PFSK-1 (cell line): ENCODE measurements around the gene IGFLR1.

Experiments
- POLR2AphosphoS5 ChIP-seq: IDR thresholded peaks from 2 replicates; pipeline ENCODE4 v1.6.1; 2012; ENCODE audit warnings: low read depth, mild to moderate bottlenecking, control low read depth, low read length, moderate library complexity
- SIN3A ChIP-seq: IDR thresholded peaks from 2 replicates; pipeline ENCODE4 v1.6.1; 2012; ENCODE audit warnings: mild to moderate bottlenecking, low read length, moderate library complexity, borderline replicate concordance; ENCODE audit not compliant: insufficient read depth
- TAF1 ChIP-seq: IDR thresholded peaks from 2 replicates; pipeline ENCODE4 v1.6.1; 2012; ENCODE audit warnings: low read length, control low read depth, borderline replicate concordance; ENCODE audit not compliant: insufficient read depth
- TF ChIP-seq, protein P1 (sequence below), 2 experiments: IDR thresholded peaks; 2 replicates each; pipeline versions ENCODE4 v1.6.1 to v1.8.0; 2011 to 2012; ENCODE audit warnings: low read depth in 2 of 2, low read length in 2 of 2, control low read depth in 1 of 2, inconsistent platforms in 1 of 2, mild to moderate bottlenecking in 1 of 2, moderate library complexity in 1 of 2; ENCODE audit not compliant: insufficient read depth in 1 of 2

DNA sequence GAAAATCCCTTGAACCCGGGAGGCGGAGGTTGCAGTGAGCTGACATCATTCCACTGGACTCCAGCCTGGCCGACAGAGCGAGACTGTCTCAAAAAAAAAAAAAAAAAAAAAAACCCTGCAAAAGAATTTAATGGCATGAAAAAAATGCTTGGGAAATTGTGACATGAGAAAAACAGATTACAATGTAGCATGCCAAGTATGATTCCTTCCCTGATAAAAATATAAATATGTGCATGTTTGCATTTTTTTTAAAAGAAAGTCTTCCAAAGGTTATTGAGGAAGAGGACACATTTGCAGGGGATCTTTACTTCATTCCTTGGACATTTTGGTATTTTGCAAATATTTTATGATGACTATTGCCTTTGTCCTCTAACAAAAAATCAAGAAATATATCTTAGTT lies 52.4 kb downstream of the IGFLR1 start:
- no peak for TF ChIP-seq TAF1
- TF ChIP-seq, protein P1, sequence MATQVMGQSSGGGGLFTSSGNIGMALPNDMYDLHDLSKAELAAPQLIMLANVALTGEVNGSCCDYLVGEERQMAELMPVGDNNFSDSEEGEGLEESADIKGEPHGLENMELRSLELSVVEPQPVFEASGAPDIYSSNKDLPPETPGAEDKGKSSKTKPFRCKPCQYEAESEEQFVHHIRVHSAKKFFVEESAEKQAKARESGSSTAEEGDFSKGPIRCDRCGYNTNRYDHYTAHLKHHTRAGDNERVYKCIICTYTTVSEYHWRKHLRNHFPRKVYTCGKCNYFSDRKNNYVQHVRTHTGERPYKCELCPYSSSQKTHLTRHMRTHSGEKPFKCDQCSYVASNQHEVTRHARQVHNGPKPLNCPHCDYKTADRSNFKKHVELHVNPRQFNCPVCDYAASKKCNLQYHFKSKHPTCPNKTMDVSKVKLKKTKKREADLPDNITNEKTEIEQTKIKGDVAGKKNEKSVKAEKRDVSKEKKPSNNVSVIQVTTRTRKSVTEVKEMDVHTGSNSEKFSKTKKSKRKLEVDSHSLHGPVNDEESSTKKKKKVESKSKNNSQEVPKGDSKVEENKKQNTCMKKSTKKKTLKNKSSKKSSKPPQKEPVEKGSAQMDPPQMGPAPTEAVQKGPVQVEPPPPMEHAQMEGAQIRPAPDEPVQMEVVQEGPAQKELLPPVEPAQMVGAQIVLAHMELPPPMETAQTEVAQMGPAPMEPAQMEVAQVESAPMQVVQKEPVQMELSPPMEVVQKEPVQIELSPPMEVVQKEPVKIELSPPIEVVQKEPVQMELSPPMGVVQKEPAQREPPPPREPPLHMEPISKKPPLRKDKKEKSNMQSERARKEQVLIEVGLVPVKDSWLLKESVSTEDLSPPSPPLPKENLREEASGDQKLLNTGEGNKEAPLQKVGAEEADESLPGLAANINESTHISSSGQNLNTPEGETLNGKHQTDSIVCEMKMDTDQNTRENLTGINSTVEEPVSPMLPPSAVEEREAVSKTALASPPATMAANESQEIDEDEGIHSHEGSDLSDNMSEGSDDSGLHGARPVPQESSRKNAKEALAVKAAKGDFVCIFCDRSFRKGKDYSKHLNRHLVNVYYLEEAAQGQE (IDR thresholded peaks at IDR 0.05; ENCODE audit: insufficient read depth in 1 of 2, low read depth in 2 of 2, low read length in 2 of 2), result no peak
- TF ChIP-seq SIN3A, result no peak
- no peak for TF ChIP-seq POLR2AphosphoS5
